Endodermal cell (in vitro differentiated cells): ENCODE data around the gene P2RX7. TPM values are rescaled to one million over a fixed set of nuclear protein-coding genes. Genes with fewer than 3 reads are reported as not detected.

Experiments used
- DNase-seq: peaks from one replicate; pipeline ENCODE4 v3.0.0-alpha.2; 2017
- H3K27ac ChIP-seq: 2 replicates; pipeline ENCODE4 v1.5.1; 2013; ENCODE audit warnings: mild to moderate bottlenecking, low read depth, low read length, moderate library complexity
- H3K27me3 ChIP-seq: 2 replicates; pipeline ENCODE4 v1.6.1; 2013; ENCODE audit warnings: mild to moderate bottlenecking, low read length, moderate library complexity; ENCODE audit not compliant: insufficient read depth, control insufficient read depth, poor library complexity, severe bottlenecking
- H3K36me3 ChIP-seq: 2 replicates; pipeline ENCODE4 v1.7.0; 2013; ENCODE audit warnings: mild to moderate bottlenecking, low read length, moderate library complexity; ENCODE audit not compliant: control insufficient read depth, insufficient read depth
- H3K4me1 ChIP-seq: one replicate; pipeline ENCODE4 v1.7.0; 2013; ENCODE audit warnings: low read length; ENCODE audit not compliant: control insufficient read depth, insufficient read depth
- H3K4me3 ChIP-seq: 2 replicates; pipeline ENCODE4 v1.5.1; 2013; ENCODE audit warnings: mild to moderate bottlenecking, low read length, moderate library complexity
- H3K9ac ChIP-seq: 2 replicates; pipeline ENCODE4 v1.6.1; 2013; ENCODE audit warnings: mild to moderate bottlenecking, low read length, moderate library complexity; ENCODE audit not compliant: poor library complexity, severe bottlenecking; ENCODE audit errors: extremely low read depth
- H3K9me3 ChIP-seq: 2 replicates; pipeline ENCODE4 v1.6.1; 2013; ENCODE audit warnings: mild to moderate bottlenecking, low read length, moderate library complexity; ENCODE audit not compliant: control insufficient read depth
- H3K27ac Mint-ChIP-seq: 2 replicates; pipeline ENCODE4 v1.8.0; 2020; ENCODE audit warnings: mixed read lengths
- H3K27me3 Mint-ChIP-seq: 2 replicates; pipeline ENCODE4 v1.8.0; 2021; ENCODE audit warnings: mild to moderate bottlenecking, mixed read lengths; ENCODE audit not compliant: insufficient read depth
- H3K36me3 Mint-ChIP-seq: 2 replicates; pipeline ENCODE4 v1.8.0; 2020; ENCODE audit warnings: low read depth, mixed read lengths
- H3K4me1 Mint-ChIP-seq: 2 replicates; pipeline ENCODE4 v1.8.0; 2020; ENCODE audit warnings: mixed read lengths
- H3K4me3 Mint-ChIP-seq: 2 replicates; pipeline ENCODE4 v1.8.0; 2020; ENCODE audit warnings: mild to moderate bottlenecking, moderate library complexity, mixed read lengths
- H3K9me3 Mint-ChIP-seq: 2 replicates; pipeline ENCODE4 v1.8.0; 2020; ENCODE audit warnings: mild to moderate bottlenecking, mixed read lengths
- WGBS, 2 experiments: methylation state at CpG; one replicate each; pipeline versions ENCODE4 v1.1.5 to v1.1.7; 2013; ENCODE audit warnings: missing lambda C conversion rate in 2 of 2, mixed read lengths in 1 of 2; ENCODE audit not compliant: insufficient coverage in 1 of 2, insufficient read length in 1 of 2; 5-methylcytosine and 5-hydroxymethylcytosine counted together
- total RNA-seq, 2 donors: library from RNA; stranded (reverse); fragmentation: NEBNext Ultra II Directional in 1 of 2; extraction: Animal tissue kit (Norgen Biotek cat#: 25700) in 1 of 2; gene quantifications; 2 replicates in 1 of 2; 3 replicates in 1 of 2; pipeline ENCODE4 v1.2.1, GENCODE V29; 2021
- TF ChIP-seq, protein P1 (sequence below): fragments of 200-600 bp; sonication (generic); conservative IDR thresholded peaks from 2 replicates; pipeline ENCODE4 v1.5.0; 2021; ENCODE audit warnings: antibody characterized with exemption, mild to moderate bottlenecking

P2RX7 gene
- total RNA-seq, 2 donors from 2014 or later = 0.18 TPM; not detected in 1

DNA sequence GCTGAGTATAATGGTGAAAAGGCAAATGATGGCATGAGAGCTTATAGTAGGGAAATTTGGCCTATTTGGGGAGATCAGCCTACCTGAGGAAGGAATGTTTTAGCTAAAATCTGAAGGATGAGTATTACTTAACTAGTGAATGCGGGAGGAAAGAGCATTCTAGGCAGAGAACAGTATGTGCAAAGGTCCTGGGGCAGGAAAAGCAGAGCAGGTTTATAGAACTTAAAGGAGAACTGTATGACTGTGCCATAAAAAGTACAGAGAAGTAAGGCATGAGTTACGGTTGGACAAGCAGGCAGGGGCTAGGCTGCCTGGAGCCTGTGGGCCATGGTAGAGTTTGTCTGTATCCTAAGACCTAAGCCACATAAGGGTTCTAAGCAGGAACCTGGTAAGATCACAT lies 55.6 kb downstream of the P2RX7 start:
- WGBS, 2 experiments = 90 to 100% methylated on average over 2 of the region's 2 CpGs
- no peaks in the 10 kb centered on the region for H3K36me3 Mint-ChIP-seq
- H3K36me3 ChIP-seq = no peaks in the 10 kb centered on the region
- TF ChIP-seq, protein P1, sequence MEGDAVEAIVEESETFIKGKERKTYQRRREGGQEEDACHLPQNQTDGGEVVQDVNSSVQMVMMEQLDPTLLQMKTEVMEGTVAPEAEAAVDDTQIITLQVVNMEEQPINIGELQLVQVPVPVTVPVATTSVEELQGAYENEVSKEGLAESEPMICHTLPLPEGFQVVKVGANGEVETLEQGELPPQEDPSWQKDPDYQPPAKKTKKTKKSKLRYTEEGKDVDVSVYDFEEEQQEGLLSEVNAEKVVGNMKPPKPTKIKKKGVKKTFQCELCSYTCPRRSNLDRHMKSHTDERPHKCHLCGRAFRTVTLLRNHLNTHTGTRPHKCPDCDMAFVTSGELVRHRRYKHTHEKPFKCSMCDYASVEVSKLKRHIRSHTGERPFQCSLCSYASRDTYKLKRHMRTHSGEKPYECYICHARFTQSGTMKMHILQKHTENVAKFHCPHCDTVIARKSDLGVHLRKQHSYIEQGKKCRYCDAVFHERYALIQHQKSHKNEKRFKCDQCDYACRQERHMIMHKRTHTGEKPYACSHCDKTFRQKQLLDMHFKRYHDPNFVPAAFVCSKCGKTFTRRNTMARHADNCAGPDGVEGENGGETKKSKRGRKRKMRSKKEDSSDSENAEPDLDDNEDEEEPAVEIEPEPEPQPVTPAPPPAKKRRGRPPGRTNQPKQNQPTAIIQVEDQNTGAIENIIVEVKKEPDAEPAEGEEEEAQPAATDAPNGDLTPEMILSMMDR = no peak
- no peaks in the 10 kb centered on the region for H3K27me3 ChIP-seq
- no peaks in the 10 kb centered on the region for H3K9me3 Mint-ChIP-seq
- H3K27ac Mint-ChIP-seq = no peak overlapping the region
- H3K4me1 ChIP-seq = no peaks in the 10 kb centered on the region
- H3K9ac ChIP-seq = no peak overlapping the region
- H3K4me3 ChIP-seq = no peak overlapping the region
- no peak for DNase-seq
- H3K4me3 Mint-ChIP-seq = no peak overlapping the region
- no peak overlapping the region for H3K27ac ChIP-seq
- no peaks in the 10 kb centered on the region for H3K9me3 ChIP-seq
- peaks cover 2% of the 10 kb centered on the region for H3K27me3 Mint-ChIP-seq
- no peaks in the 10 kb centered on the region for H3K4me1 Mint-ChIP-seq

DNA sequence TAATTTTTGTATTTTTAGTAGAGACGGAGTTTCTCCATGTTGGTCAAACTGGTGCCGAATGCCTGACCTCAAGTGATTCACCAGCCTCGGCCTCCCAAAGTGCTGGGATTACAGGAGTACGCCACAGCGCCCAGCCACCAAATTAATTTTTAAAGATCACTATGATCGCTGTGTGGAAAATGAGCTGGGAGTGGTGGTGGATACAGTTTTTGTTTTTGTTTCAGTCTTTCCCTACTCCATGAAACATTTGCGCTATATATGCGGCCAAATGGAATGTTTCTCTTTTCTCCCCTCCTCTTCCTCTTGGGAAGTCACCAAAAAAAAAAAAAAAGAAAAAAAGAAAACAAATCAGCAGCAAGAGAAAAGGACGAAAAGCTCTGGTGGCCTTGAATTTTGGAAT lies 56.5 kb downstream of the P2RX7 start:
- DNase-seq = no peak
- H3K4me3 ChIP-seq = no peak overlapping the region
- H3K27ac ChIP-seq = no peak overlapping the region
- H3K27me3 ChIP-seq = no peaks in the 10 kb centered on the region
- H3K4me1 Mint-ChIP-seq = no peaks in the 10 kb centered on the region
- WGBS, 2 experiments = 88 to 94% methylated on average over 4 to 8 of the region's 9 CpGs
- H3K4me1 ChIP-seq = no peaks in the 10 kb centered on the region
- no peaks in the 10 kb centered on the region for H3K36me3 Mint-ChIP-seq
- H3K9ac ChIP-seq = no peak overlapping the region
- no peak overlapping the region for H3K4me3 Mint-ChIP-seq
- H3K9me3 ChIP-seq = no peaks in the 10 kb centered on the region
- no peak overlapping the region for H3K27ac Mint-ChIP-seq
- no peaks in the 10 kb centered on the region for H3K9me3 Mint-ChIP-seq
- TF ChIP-seq, protein P1 = no peak
- H3K36me3 ChIP-seq = no peaks in the 10 kb centered on the region
- peaks cover 2% of the 10 kb centered on the region for H3K27me3 Mint-ChIP-seq

DNA sequence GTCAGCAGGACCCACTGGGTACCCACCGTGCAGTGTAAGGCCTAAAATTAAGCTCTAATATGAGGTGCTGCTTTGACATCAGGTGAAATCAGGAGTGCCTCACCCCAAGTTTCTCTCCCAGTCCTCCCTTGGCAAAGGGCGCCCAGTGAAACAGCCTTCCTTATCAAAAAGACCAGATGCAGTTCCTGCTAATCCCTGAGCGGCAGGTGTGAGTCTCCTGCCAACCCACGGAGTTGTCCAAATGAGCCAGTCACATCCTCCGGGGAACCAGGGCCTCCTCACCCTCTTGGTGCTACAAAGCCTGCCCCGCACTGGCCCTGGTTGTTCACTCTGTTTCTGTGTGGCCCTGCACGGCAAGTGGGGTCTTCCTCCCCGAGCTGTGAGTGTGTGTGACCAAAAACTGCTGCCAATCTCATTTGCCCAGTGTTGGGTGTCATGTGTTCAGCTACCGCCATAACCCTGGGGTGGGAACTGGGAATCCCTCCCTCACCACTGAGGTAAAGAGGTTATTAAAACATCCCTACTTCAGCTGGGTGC lies 57.0 kb downstream of the P2RX7 start:
- WGBS, 2 experiments = 89 to 93% methylated on average over 7 to 9 of the region's 9 CpGs
- H3K9ac ChIP-seq = no peak overlapping the region

More for the DNA sequence above, 57.0 kb downstream of the P2RX7 start:
- no peaks in the 10 kb centered on the region for H3K27me3 ChIP-seq
- H3K9me3 ChIP-seq = no peaks in the 10 kb centered on the region
- H3K4me3 ChIP-seq = no peak overlapping the region
- H3K27me3 Mint-ChIP-seq = peaks cover 2% of the 10 kb centered on the region
- no peaks in the 10 kb centered on the region for H3K36me3 Mint-ChIP-seq
- TF ChIP-seq, protein P1 = peak; percentile 25
- no peaks in the 10 kb centered on the region for H3K4me1 ChIP-seq
- H3K4me1 Mint-ChIP-seq = no peaks in the 10 kb centered on the region
- no peak overlapping the region for H3K4me3 Mint-ChIP-seq
- H3K27ac Mint-ChIP-seq = no peak overlapping the region
- H3K9me3 Mint-ChIP-seq = no peaks in the 10 kb centered on the region
- H3K36me3 ChIP-seq = no peaks in the 10 kb centered on the region
- H3K27ac ChIP-seq = no peak overlapping the region
- peak; percentile 65 for DNase-seq
